ENCODE measurements around the gene MEGF6. TPM values are rescaled to one million over a fixed set of nuclear protein-coding genes. Genes with fewer than 3 reads are reported as not detected.

The MEGF6 gene
- total RNA-seq, 2 donors from 2014 or later, result 22.4 to 24.9 TPM

- Histone ChIP-seq H3K4me1 (peaks cover 29% of the 10 kb centered on the region), H3K36me3 (replicated peaks in 1 of 2; ENCODE audit: insufficient read depth in 1 of 2, low read depth in 2 of 2) (no peaks in the 10 kb centered on the region), H3K9me3 (no peaks in the 10 kb centered on the region), H3K4me3 (no peak overlapping the region), H3K27ac (no peak overlapping the region), H3K27me3 (no peaks in the 10 kb centered on the region)
- ATAC-seq, result no peak
- WGBS, 2 donors, result 92 to 100% methylated on average over 3 to 12 of the region's 22 CpGs
- intact Hi-C loops (cut with DNase I), result no loop called here
- TF ChIP-seq CTCF (IDR thresholded peaks at IDR 0.05), result no peak
- TF ChIP-seq POLR2A (IDR thresholded peaks at IDR 0.05), result no peak
- DNase-seq, result no peak
Measured at GRCh38 chr1:3463013-3463385, 148.3 kb downstream of the MEGF6 start.

- no peaks in the 10 kb centered on the region for H3K27me3 ChIP-seq
- ATAC-seq (no peak), DNase-seq (no peak)
- H3K27ac ChIP-seq, result no peak overlapping the region
- WGBS, 2 donors, result 83 to 91% methylated on average over 6 to 13 of the region's 16 CpGs
- no peaks in the 10 kb centered on the region for H3K9me3 ChIP-seq
- intact Hi-C loops (cut with DNase I), result no loop called here
- H3K4me3 ChIP-seq, result no peak overlapping the region
- no peaks in the 10 kb centered on the region for H3K36me3 ChIP-seq (replicated peaks in 1 of 2; ENCODE audit: insufficient read depth in 1 of 2, low read depth in 2 of 2)
- TF ChIP-seq CTCF (IDR thresholded peaks at IDR 0.05) (no peak), POLR2A (IDR thresholded peaks at IDR 0.05) (no peak)
- peaks cover 29% of the 10 kb centered on the region for H3K4me1 ChIP-seq
Measured at GRCh38 chr1:3462356-3463012, 148.8 kb downstream of the MEGF6 start.

GRCh38 chr1:3461934-3462275 lies 149.4 kb downstream of the MEGF6 start:
- intact Hi-C loops (cut with DNase I), result no loop called here
- Histone ChIP-seq H3K4me1 (peaks cover 29% of the 10 kb centered on the region), H3K36me3 (replicated peaks in 1 of 2; ENCODE audit: insufficient read depth in 1 of 2, low read depth in 2 of 2) (no peaks in the 10 kb centered on the region), H3K27me3 (no peaks in the 10 kb centered on the region), H3K27ac (no peak overlapping the region), H3K9me3 (no peaks in the 10 kb centered on the region), H3K4me3 (no peak overlapping the region)
- no peak for DNase-seq
- 79 to 93% methylated on average over 11 of the region's 13 CpGs for WGBS, 2 donors
- ATAC-seq, result no peak
- TF ChIP-seq CTCF (IDR thresholded peaks at IDR 0.05) (no peak), POLR2A (IDR thresholded peaks at IDR 0.05) (no peak)

- intact Hi-C loops (cut with DNase I), result no loop called here
- TF ChIP-seq CTCF (IDR thresholded peaks at IDR 0.05), result no peak
- TF ChIP-seq POLR2A (IDR thresholded peaks at IDR 0.05), result no peak
- Histone ChIP-seq H3K27ac (peak overlapping the region in 3 of 4 donors; percentile 70 to 83 (median 74)), H3K4me3 (no peak overlapping the region), H3K36me3 (replicated peaks in 1 of 2; ENCODE audit: insufficient read depth in 1 of 2, low read depth in 2 of 2) (no peaks in the 10 kb centered on the region), H3K4me1 (peaks cover 32% of the 10 kb centered on the region), H3K27me3 (no peaks in the 10 kb centered on the region), H3K9me3 (no peaks in the 10 kb centered on the region)
- DNase-seq (no peak), ATAC-seq (no peak)
- 91 to 92% methylated on average over 9 to 27 of the region's 30 CpGs for WGBS, 2 donors
Measured at GRCh38 chr1:3461238-3461933, 149.9 kb downstream of the MEGF6 start.

Measured in body of pancreas (tissue), 4 donors.